Astrocyte (in vitro differentiated cells and primary cell): ENCODE data around the gene IL1RAP.
"Not testable (repeated sequence)": the region's sequence is repeated elsewhere in the genome, so short reads cannot be mapped to it uniquely, and the experiment has no call there.

ENCODE experiments used
- EZH2 ChIP-seq: IDR thresholded peaks from 2 replicates; pipeline ENCODE4 v1.6.1; 2012; ENCODE audit warnings: mild to moderate bottlenecking, low read length, inconsistent platforms; ENCODE audit not compliant: insufficient read depth
- TF ChIP-seq, protein P1 (sequence below): IDR thresholded peaks from 2 replicates; pipeline ENCODE4 v1.5.1; 2011; ENCODE audit warnings: low read depth, mild to moderate bottlenecking, inconsistent platforms, low read length, moderate library complexity; ENCODE audit not compliant: insufficient read depth

DNA sequence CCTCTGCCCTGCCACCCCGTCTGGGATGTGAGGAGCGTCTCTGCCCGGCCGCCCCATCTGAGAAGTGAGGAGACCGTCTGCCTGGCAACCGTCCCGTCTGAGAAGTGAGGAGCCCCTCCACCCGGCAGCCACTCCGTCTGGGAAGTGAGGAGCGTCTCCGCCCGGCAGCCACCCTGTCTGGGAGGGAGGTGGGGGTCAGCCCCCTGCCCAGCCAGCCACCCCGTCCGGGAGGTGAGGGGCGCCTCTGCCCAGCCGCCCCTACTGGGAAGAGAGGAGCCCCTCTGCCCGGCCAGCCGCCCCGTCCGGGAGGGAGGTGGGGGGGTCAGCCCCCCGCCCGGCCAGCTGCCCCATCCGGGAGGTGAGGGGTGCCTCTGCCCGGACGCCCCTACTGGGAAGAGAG, 40.6 kb upstream of the IL1RAP start:
- TF ChIP-seq EZH2 = not testable (repeated sequence)
- TF ChIP-seq, protein P1, sequence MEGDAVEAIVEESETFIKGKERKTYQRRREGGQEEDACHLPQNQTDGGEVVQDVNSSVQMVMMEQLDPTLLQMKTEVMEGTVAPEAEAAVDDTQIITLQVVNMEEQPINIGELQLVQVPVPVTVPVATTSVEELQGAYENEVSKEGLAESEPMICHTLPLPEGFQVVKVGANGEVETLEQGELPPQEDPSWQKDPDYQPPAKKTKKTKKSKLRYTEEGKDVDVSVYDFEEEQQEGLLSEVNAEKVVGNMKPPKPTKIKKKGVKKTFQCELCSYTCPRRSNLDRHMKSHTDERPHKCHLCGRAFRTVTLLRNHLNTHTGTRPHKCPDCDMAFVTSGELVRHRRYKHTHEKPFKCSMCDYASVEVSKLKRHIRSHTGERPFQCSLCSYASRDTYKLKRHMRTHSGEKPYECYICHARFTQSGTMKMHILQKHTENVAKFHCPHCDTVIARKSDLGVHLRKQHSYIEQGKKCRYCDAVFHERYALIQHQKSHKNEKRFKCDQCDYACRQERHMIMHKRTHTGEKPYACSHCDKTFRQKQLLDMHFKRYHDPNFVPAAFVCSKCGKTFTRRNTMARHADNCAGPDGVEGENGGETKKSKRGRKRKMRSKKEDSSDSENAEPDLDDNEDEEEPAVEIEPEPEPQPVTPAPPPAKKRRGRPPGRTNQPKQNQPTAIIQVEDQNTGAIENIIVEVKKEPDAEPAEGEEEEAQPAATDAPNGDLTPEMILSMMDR = not testable (repeated sequence)
